HUES64 (cell line): ENCODE results near the gene RNF157.
A peak's percentile ranks its signal among the peaks of the same experiment; 100 is the strongest.

ENCODE experiments used
- H3K27ac ChIP-seq: 2 replicates; pipeline ENCODE4 v1.7.0; 2013; ENCODE audit warnings: low read depth, low read length, inconsistent platforms
- H3K27me3 ChIP-seq: 2 replicates; pipeline ENCODE4 v1.6.1; 2013; ENCODE audit warnings: mild to moderate bottlenecking, low read length; ENCODE audit not compliant: insufficient read depth
- H3K36me3 ChIP-seq: 2 replicates; pipeline ENCODE4 v1.6.1; 2013; ENCODE audit warnings: mild to moderate bottlenecking, low read length; ENCODE audit not compliant: insufficient read depth
- H3K4me1 ChIP-seq: 2 replicates; pipeline ENCODE4 v1.6.1; 2013; ENCODE audit warnings: mild to moderate bottlenecking, low read length, moderate library complexity; ENCODE audit not compliant: insufficient read depth
- H3K4me3 ChIP-seq: 2 replicates; pipeline ENCODE4 v1.5.1; 2013; ENCODE audit warnings: mild to moderate bottlenecking, low read length, moderate library complexity
- H3K9ac ChIP-seq: 2 replicates; pipeline ENCODE4 v1.6.1; 2013; ENCODE audit warnings: mild to moderate bottlenecking, low read depth, low read length
- H3K9me3 ChIP-seq: 2 replicates; pipeline ENCODE4 v1.6.1; 2013; ENCODE audit warnings: low read depth, low read length; ENCODE audit not compliant: insufficient read depth
- WGBS: fragments of 150-250, 120-280 bp; methylation state at CpG from one replicate; pipeline ENCODE4 v1.1.7; 2013; ENCODE audit warnings: missing lambda C conversion rate; 5-methylcytosine and 5-hydroxymethylcytosine counted together

RNF157 gene

DNA sequence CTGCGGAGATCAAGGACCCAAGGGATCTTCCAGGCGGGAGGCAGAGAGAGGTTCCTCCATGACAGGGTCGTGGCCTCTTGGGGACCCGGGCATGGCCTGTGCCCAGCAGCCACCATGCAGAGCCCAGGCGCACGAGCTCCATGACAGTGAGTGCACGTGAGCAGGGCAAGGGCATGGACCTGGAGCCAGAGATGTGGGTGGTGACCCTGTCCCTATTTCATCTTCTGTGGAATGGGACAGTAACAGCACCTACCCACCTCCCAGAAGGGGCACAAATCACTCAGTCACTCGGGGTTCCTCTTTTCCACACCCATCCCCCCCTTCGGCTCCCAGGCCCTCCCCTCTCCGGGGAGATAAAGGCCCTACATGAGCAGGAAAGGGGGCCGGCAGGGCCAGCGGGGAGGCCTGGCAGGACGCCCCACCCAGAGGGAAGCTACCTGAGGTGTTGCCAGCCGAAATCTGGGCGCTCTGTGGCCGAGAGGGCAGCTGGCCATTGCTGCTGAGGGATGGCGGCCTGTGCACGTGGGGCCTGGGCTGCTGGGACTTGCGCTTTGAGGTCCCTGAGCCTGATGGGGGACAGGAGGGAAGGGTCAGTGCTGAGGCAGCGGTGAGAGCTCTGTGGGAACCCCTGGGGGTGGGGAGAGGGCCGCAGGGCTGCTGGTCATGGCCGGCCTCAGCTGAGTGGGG is 35.2 kb upstream of the RNF157 start:
- Histone ChIP-seq H3K4me1 (peaks cover 13% of the 10 kb centered on the region; the same call in 1 of the 2 replicates), H3K9me3 (no peaks in the 10 kb centered on the region), H3K27ac (no peak overlapping the region), H3K27me3 (no peaks in the 10 kb centered on the region), H3K4me3 (no peak overlapping the region), H3K36me3 (no peaks in the 10 kb centered on the region), H3K9ac (no peak overlapping the region)
- WGBS = 91% methylated on average over 22 of the region's 22 CpGs

GRCh38 chr17:76274112-76274956 is 34.0 kb upstream of the RNF157 start:
- Histone ChIP-seq H3K4me1 (peaks cover 13% of the 10 kb centered on the region; the same call in 1 of the 2 replicates), H3K9ac (no peak overlapping the region), H3K36me3 (no peaks in the 10 kb centered on the region), H3K27ac (no peak overlapping the region), H3K9me3 (no peaks in the 10 kb centered on the region), H3K27me3 (no peaks in the 10 kb centered on the region), H3K4me3 (no peak overlapping the region)
- 87% methylated on average over 21 of the region's 21 CpGs for WGBS

GRCh38 chr17:76273445-76274111 is 33.3 kb upstream of the RNF157 start:
- Histone ChIP-seq H3K9me3 (no peaks in the 10 kb centered on the region), H3K4me1 (peaks cover 17% of the 10 kb centered on the region; the same call in 1 of the 2 replicates), H3K4me3 (no peak overlapping the region), H3K27me3 (no peaks in the 10 kb centered on the region), H3K36me3 (no peaks in the 10 kb centered on the region), H3K9ac (no peak overlapping the region), H3K27ac (peak overlapping the region; percentile 8; the same call in 1 of the 2 replicates)
- 88% methylated on average over 26 of the region's 26 CpGs for WGBS

DNA sequence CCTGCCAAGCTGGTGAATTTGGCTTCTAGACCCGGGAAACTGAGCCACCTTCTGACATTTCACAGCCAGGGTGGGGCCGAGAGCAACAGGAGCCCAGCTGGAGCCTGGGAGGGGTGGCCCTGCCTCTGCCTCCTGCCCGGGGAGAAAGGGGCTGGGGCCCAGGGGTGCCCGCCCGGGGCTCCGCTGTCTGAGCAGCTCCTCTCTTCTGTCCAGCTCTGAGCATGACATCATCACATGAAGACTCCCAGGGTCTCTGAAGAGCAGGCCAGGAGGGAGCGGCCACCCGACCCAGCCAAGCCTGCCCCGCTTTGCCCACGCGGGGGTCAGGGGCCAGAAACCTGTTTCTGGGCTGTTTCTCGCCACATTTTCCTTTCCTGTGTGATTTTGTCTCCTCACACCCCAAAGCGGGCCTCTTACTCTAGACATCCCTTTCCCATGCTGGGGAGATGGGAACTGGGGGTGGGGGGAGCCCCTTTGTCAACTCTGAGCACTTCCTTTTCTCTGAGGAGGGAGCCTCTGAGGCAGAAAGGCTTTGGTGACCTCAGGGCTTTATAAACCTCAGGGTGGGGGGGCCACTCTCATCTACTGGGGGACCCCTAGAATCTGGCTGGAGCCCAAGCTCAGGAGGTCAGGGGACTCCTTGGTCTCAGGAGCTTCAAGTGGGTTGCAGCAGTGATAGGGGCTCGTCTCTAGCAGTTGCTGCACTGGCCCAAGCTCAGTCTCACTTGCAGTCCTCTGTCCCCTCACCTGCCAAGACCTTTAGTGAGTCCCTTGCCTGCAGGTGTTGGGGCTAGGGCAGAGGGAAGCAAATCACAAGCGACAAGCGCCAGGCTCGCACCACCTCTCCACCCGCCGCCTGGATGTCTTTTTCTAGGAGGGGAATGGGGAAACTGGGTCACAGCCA is 32.5 kb upstream of the RNF157 start:
- 90% methylated on average over 18 of the region's 19 CpGs for WGBS
- Histone ChIP-seq H3K4me3 (no peak overlapping the region), H3K4me1 (peaks cover 23% of the 10 kb centered on the region), H3K9me3 (no peaks in the 10 kb centered on the region), H3K27me3 (no peaks in the 10 kb centered on the region), H3K27ac (peak overlapping the region; percentile 64; the same call in 1 of the 2 replicates), H3K9ac (peak overlapping the region; percentile 1; the same call in 1 of the 2 replicates), H3K36me3 (no peaks in the 10 kb centered on the region)

DNA sequence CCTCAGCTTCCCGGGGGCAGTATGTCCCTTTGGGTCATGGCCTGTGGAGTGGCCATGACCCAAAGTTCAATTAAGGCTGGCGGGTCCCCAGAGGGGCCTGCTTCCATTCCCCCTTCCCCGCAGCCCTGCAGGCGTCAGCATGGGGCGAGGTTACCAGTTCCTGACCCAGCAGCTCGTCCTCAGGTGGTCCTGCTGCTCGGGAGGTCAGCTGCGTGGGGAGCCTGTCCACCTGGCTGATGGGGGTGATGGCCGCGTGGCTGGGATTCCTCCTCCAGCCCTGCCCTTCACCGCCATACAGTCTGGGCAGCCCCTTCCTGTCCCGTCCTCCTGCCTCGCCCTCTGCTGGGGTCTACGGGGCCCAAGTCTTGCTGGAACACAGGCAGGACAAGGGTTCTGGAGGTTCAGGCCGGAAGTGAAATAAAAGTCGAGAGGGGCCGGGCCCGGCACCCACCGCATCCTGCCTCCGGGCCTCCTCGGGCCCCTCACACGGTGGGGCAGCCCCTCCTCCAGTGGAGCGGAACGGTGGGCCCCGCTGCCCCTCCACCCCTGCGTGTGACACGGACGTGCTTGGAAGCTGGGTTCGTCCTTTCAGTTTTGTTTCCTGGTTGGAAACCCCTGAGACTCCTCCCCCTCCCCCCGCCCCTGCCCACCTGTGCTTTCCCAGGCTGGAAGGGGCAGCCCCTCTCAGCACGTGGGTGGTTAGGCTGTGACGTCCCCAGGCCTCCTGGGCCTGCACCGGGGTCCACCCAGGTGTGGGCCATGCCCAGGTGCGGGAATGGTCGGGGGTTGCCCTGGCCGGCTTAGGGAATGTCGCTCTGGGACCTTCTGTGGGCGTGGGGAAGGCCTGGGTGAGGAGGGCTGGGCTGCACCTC is 31.6 kb upstream of the RNF157 start:
- Histone ChIP-seq H3K27me3 (no peaks in the 10 kb centered on the region), H3K27ac (peak overlapping the region; percentile 64; the same call in 1 of the 2 replicates), H3K4me3 (no peak overlapping the region), H3K9ac (peak overlapping the region; percentile 49; the same call in 1 of the 2 replicates), H3K36me3 (no peaks in the 10 kb centered on the region), H3K4me1 (peaks cover 28% of the 10 kb centered on the region), H3K9me3 (no peaks in the 10 kb centered on the region)
- WGBS = 58% methylated on average over 37 of the region's 38 CpGs

DNA sequence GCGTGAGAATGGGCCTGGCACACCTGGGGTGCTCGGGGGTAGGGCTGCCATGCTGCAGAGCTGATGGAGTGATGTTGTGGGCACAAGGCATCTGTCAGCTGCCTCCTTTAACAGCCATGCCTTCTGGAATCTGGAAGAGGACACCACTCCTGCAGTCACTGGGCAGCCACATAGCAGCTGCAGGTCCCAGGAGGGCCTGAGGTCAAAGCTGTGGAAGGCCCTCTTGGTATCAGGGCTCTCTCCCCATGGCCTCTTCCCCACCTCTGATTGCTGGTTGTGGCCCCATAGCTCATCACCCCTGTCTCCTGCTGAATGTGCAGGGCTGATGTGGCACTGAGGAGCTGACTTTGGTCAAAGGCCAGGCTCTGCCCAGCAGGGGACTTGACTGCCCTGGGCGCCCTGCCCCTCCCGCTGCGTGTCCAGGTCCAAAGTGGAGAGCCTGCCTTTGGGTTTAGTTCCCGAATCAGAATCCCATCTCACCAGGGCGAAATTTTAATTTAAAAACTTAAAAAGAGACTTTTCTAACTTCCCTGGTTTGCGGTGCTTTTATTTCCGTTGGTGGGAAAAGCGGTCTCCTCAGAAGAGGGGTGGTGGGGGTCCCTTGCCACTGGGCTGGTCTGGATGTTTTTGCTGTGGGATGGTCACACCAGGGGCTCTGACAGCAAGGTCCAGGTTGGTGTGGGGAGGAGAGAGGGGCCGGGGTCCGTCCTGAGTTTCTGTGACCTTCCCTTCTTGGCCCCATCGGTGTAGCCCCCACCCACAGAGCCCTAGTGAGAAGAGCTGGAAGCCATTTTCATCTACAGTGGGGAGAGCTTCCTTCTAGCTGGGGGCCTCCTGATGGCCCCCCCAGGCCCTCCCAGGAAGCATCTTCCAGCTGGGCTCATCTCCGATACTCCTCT is 30.7 kb upstream of the RNF157 start:
- H3K4me1 ChIP-seq = peaks cover 29% of the 10 kb centered on the region
- H3K27me3 ChIP-seq = no peaks in the 10 kb centered on the region
- H3K27ac ChIP-seq = no peak overlapping the region; the same call in 1 of the 2 replicates
- H3K36me3 ChIP-seq = no peaks in the 10 kb centered on the region
- WGBS = 93% methylated on average over 13 of the region's 14 CpGs
- 0 out of 2 replicates have a peak overlapping the region, but pooled peaks have one; percentile 49 for H3K9ac ChIP-seq
- no peak overlapping the region for H3K4me3 ChIP-seq
- H3K9me3 ChIP-seq = no peaks in the 10 kb centered on the region

DNA sequence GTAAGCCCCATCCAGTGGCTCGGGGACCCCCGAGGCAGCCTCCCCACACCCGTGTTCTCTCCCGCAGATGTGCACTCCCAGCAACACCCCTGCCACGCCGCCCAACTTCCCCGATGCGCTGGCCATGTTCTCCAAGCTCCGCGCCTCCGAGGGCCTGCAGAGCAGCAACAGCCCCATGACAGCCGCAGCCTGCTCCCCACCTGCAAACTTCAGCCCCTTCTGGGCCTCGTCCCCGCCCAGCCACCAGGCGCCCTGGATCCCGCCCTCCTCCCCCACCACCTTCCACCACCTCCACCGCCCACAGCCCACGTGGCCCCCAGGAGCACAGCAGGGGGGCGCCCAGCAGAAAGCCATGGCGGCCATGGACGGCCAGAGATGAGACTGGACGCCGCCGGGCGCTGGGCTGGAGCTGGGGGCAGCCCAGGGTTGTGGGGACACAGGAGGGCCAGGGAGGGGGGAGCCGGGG is 29.9 kb upstream of the RNF157 start:
- 90% methylated on average over 24 of the region's 26 CpGs for WGBS
- no peaks in the 10 kb centered on the region for H3K9me3 ChIP-seq
- no peaks in the 10 kb centered on the region for H3K36me3 ChIP-seq
- H3K9ac ChIP-seq = no peak overlapping the region
- H3K27ac ChIP-seq = no peak overlapping the region
- H3K27me3 ChIP-seq = no peaks in the 10 kb centered on the region
- H3K4me1 ChIP-seq = peaks cover 29% of the 10 kb centered on the region
- H3K4me3 ChIP-seq = no peak overlapping the region

DNA sequence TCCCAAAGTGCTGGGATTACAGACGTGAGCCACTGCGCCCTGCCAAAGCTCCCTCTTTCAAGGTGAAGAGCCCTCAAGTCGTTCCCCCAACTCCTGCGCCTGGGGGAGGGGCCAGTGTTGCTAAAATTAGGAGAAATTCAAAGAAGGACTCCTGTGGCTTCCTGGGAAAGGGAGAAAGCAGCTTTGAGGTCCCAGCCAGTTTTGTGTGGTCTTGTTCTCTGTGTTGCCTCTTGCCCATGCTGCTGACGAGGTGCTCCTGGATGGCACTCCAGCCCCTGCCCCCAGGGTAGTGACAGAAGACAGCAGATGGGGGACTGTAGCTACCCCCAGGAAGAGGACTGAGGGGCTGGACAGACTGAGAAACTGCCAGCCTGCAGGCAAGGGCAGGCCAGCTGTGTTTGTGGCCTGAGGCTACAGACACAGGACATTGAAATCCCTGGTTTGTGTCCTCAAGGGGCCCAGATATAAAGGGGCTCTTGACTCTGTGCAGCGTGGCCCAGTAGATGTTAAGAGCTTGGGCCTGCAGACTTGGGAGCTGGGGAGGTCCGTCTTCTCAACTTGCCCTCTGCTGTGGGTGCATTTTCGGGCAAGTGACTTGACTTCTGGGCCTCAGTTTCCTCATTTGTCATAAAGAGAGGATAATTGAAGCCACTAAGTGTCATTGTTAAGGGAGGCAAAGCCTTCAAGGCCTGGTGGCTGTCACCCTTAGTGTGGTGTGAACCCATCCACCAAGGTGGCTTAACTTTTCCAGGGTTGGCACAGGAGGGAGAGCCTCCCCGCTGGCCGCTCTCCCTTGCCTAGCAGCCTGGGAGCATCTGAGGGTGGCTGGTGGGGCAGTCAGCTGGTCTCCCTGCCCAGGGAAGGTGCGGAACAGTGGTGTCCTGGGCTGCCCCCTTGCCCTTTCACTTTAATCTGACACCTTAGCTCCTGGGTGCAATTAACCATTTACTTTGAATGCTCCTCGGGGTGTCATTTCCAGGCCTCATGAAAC is 29.0 kb upstream of the RNF157 start:
- Histone ChIP-seq H3K36me3 (no peaks in the 10 kb centered on the region), H3K4me3 (no peak overlapping the region), H3K27me3 (no peaks in the 10 kb centered on the region), H3K27ac (0 out of 2 replicates have a peak overlapping the region, but pooled peaks have one; percentile 10), H3K9me3 (no peaks in the 10 kb centered on the region), H3K9ac (0 out of 2 replicates have a peak overlapping the region, but pooled peaks have one; percentile 12), H3K4me1 (peaks cover 33% of the 10 kb centered on the region)
- 79% methylated on average over 12 of the region's 12 CpGs for WGBS
